ENCODE measurements around the gene CHCHD3.

The CHCHD3 gene

GRCh38 chr7:132828502-132828901 lies 253.4 kb downstream of the CHCHD3 start:
- no peak for TF ChIP-seq CTCF (IDR thresholded peaks at IDR 0.05)
- Mint-ChIP-seq H3K9me3 (no peaks in the 10 kb centered on the region), H3K27ac (no peak overlapping the region), H3K4me1 (no peaks in the 10 kb centered on the region), H3K4me3 (no peak overlapping the region), H3K27me3 (ENCODE audit: low read depth, poor library complexity) (no peaks in the 10 kb centered on the region), H3K36me3 (ENCODE audit: low read depth) (peaks cover 15% of the 10 kb centered on the region)
- DNase-seq, result no peak

- peaks cover 15% of the 10 kb centered on the region for H3K36me3 Mint-ChIP-seq (ENCODE audit: low read depth)
- TF ChIP-seq CTCF (IDR thresholded peaks at IDR 0.05), result no peak
- H3K4me3 Mint-ChIP-seq, result no peak overlapping the region
- no peaks in the 10 kb centered on the region for H3K4me1 Mint-ChIP-seq
- H3K9me3 Mint-ChIP-seq, result no peaks in the 10 kb centered on the region
- H3K27me3 Mint-ChIP-seq (ENCODE audit: low read depth, poor library complexity), result no peaks in the 10 kb centered on the region
- H3K27ac Mint-ChIP-seq, result no peak overlapping the region
- DNase-seq, result no peak
These were observed 255.7 kb downstream of the CHCHD3 start for GRCh38 chr7:132825932-132826835.

- Mint-ChIP-seq H3K4me1 (no peaks in the 10 kb centered on the region), H3K36me3 (ENCODE audit: low read depth) (peaks cover 15% of the 10 kb centered on the region), H3K27me3 (ENCODE audit: low read depth, poor library complexity) (no peaks in the 10 kb centered on the region), H3K27ac (no peak overlapping the region), H3K4me3 (no peak overlapping the region), H3K9me3 (no peaks in the 10 kb centered on the region)
- no peak for DNase-seq
- TF ChIP-seq CTCF (IDR thresholded peaks at IDR 0.05), result no peak
These were observed 256.7 kb downstream of the CHCHD3 start for GRCh38 chr7:132825222-132825621.

GRCh38 chr7:132819648-132820047 lies 262.2 kb downstream of the CHCHD3 start:
- Mint-ChIP-seq H3K27me3 (ENCODE audit: low read depth, poor library complexity) (no peaks in the 10 kb centered on the region), H3K36me3 (ENCODE audit: low read depth) (peaks cover 3% of the 10 kb centered on the region), H3K4me3 (no peak overlapping the region), H3K9me3 (no peaks in the 10 kb centered on the region), H3K27ac (no peak overlapping the region), H3K4me1 (peaks cover 19% of the 10 kb centered on the region)
- DNase-seq, result no peak
- TF ChIP-seq CTCF (IDR thresholded peaks at IDR 0.05), result no peak

- peak; percentile 18 for DNase-seq
- Mint-ChIP-seq H3K36me3 (ENCODE audit: low read depth) (peaks cover 3% of the 10 kb centered on the region), H3K4me3 (no peak overlapping the region), H3K27ac (no peak overlapping the region), H3K27me3 (ENCODE audit: low read depth, poor library complexity) (no peaks in the 10 kb centered on the region), H3K4me1 (peaks cover 19% of the 10 kb centered on the region), H3K9me3 (no peaks in the 10 kb centered on the region)
- no peak for TF ChIP-seq CTCF (IDR thresholded peaks at IDR 0.05)
These were observed 263.9 kb downstream of the CHCHD3 start for GRCh38 chr7:132817949-132818348.
